Endothelial cell of umbilical vein (primary cell): ENCODE results near the gene GADD45A. TPM values are rescaled to one million over a fixed set of nuclear protein-coding genes. Genes with fewer than 3 reads are reported as not detected.

ENCODE experiments used
- BruUV-seq: library from RNA; stranded (reverse); fragments of 400-500 nt; replicated peaks from 2 replicates; lab custom pipeline; 2021; lab: Mats Ljungman, UMichigan
- CTCF ChIA-PET: fragments of 300-600, 350-600 bp; sonication (Branson Sonifier 250); formaldehyde crosslinking; loops from one replicate; lab custom pipeline; 2021; ENCODE audit warnings: antibody characterized with exemption, inconsistent platforms; lab: Charles Lee
- POLR2A ChIA-PET: fragments of 300-600, 350-600 bp; sonication (Branson Sonifier 250); formaldehyde crosslinking; loops from one replicate; lab custom pipeline; 2021; ENCODE audit warnings: antibody characterized with exemption, inconsistent platforms; lab: Charles Lee
- DNase-seq: peaks from one replicate; pipeline ENCODE4 v3.0.0-alpha.2; 2011; ENCODE audit warnings: low read depth, low spot score
- FAIRE-seq: peaks from 2 replicates; lab custom pipeline; 2011; peaks lifted over from hg19 to GRCh38; lab: Jason Lieb, UNC
- H2AFZ ChIP-seq: 2 replicates; pipeline ENCODE4 v1.6.0; 2012; ENCODE audit warnings: low read depth, low read length, control low read depth, inconsistent platforms
- H3K27ac ChIP-seq: 2 replicates; pipeline ENCODE4 v1.5.1; 2011; ENCODE audit warnings: low read depth, mild to moderate bottlenecking, control low read depth, low read length, moderate library complexity; ENCODE audit not compliant: insufficient read depth
- H3K27me3 ChIP-seq, 2 experiments: 2 replicates each; pipeline versions ENCODE4 v1.6.0 to v1.6.1; 2011; ENCODE audit warnings: low read length in 2 of 2, mixed read lengths in 1 of 2; ENCODE audit not compliant: control insufficient read depth in 2 of 2, insufficient read depth in 2 of 2
- H3K36me3 ChIP-seq, 2 experiments: 2 replicates in 1 of 2; 3 replicates in 1 of 2; pipeline ENCODE4 v1.5.1; 2011; ENCODE audit warnings: low read length in 2 of 2, mild to moderate bottlenecking in 1 of 2, moderate library complexity in 1 of 2; ENCODE audit not compliant: control insufficient read depth in 2 of 2, insufficient read depth in 2 of 2; ENCODE audit errors: extremely low read depth in 1 of 2
- H3K4me1 ChIP-seq: 3 replicates; pipeline ENCODE4 v1.5.1; 2011; ENCODE audit warnings: mild to moderate bottlenecking, low read length; ENCODE audit not compliant: control insufficient read depth, insufficient read depth; ENCODE audit errors: extremely low read depth
- H3K4me2 ChIP-seq: 2 replicates; pipeline ENCODE4 v1.6.1; 2011; ENCODE audit warnings: low read length, control low read depth, mixed read lengths; ENCODE audit not compliant: insufficient read depth
- H3K4me3 ChIP-seq, 3 experiments: fragments of 200-600 bp in 1 of 3; sonication (generic), shearing (Covaris generic) in 1 of 3; replicated peaks in 1 of 3; 2 replicates each; pipeline ENCODE4 v1.5.1; 2011 to 2016; ENCODE audit warnings: control low read depth in 3 of 3, low read length in 3 of 3, mild to moderate bottlenecking in 2 of 3, inconsistent platforms in 1 of 3, low read depth in 1 of 3, moderate library complexity in 1 of 3; ENCODE audit not compliant: insufficient read depth in 1 of 3
- H3K79me2 ChIP-seq: 2 replicates; pipeline ENCODE4 v1.6.0; 2012; ENCODE audit warnings: low read length, inconsistent platforms; ENCODE audit not compliant: control insufficient read depth, insufficient read depth
- H3K9ac ChIP-seq: replicated peaks from 2 replicates; pipeline ENCODE3; 2011; ENCODE audit warnings: low read length, control low read depth; ENCODE audit not compliant: insufficient read depth; ENCODE audit errors: extremely low read depth
- H3K9me1 ChIP-seq: replicated peaks from 3 replicates; pipeline ENCODE4 v1.6.0; 2011; ENCODE audit warnings: mild to moderate bottlenecking, low read length; ENCODE audit not compliant: control insufficient read depth, insufficient read depth; ENCODE audit errors: extremely low read depth
- H3K9me3 ChIP-seq: replicated peaks from 2 replicates; pipeline ENCODE4 v1.5.1; 2012; ENCODE audit warnings: low read length, inconsistent platforms; ENCODE audit not compliant: control insufficient read depth, insufficient read depth
- H4K20me1 ChIP-seq: replicated peaks from 2 replicates; pipeline ENCODE3; 2011; ENCODE audit warnings: mild to moderate bottlenecking, low read length; ENCODE audit not compliant: control insufficient read depth, insufficient read depth; ENCODE audit errors: extremely low read depth
- CTCF ChIP-seq, 2 donors: IDR thresholded peaks; 1 replicate in 1 of 2; 2 replicates in 1 of 2; pipeline ENCODE4 v1.5.1; 2011; ENCODE audit warnings: low read length in 2 of 2, mild to moderate bottlenecking in 2 of 2, moderate library complexity in 2 of 2, control low read depth in 1 of 2, inconsistent platforms in 1 of 2, low read depth in 1 of 2; ENCODE audit not compliant: insufficient read depth in 1 of 2; ENCODE audit errors: extremely low read depth in 1 of 2
- EZH2 ChIP-seq: IDR thresholded peaks from 2 replicates; pipeline ENCODE4 v1.6.1; 2012; ENCODE audit warnings: borderline replicate concordance, low read depth, mild to moderate bottlenecking, moderate library complexity, low read length, inconsistent platforms; ENCODE audit not compliant: severe bottlenecking
- FOS ChIP-seq: IDR thresholded peaks from 2 replicates; pipeline ENCODE4 v1.6.1; 2011; ENCODE audit warnings: mild to moderate bottlenecking, low read length, moderate library complexity, borderline replicate concordance; ENCODE audit not compliant: insufficient read depth
- GATA2 ChIP-seq: IDR thresholded peaks from 2 replicates; pipeline ENCODE4 v1.7.0; 2011; ENCODE audit warnings: low read depth, mild to moderate bottlenecking, moderate library complexity, mixed read lengths, low read length; ENCODE audit not compliant: insufficient read length, insufficient read depth
- JUN ChIP-seq: IDR thresholded peaks from 2 replicates; pipeline ENCODE4 v1.6.1; 2011; ENCODE audit warnings: borderline replicate concordance, low read depth; ENCODE audit not compliant: insufficient read length, insufficient read depth
- MAX ChIP-seq: IDR thresholded peaks from 2 replicates; pipeline ENCODE4 v1.6.1; 2011; ENCODE audit not compliant: insufficient read depth, insufficient read length
- MYC ChIP-seq: IDR thresholded peaks from one replicate; pipeline ENCODE4 v1.6.1; 2011; ENCODE audit warnings: mild to moderate bottlenecking, low read depth, low read length
- POLR2A ChIP-seq: IDR thresholded peaks from 2 replicates; pipeline ENCODE4 v1.6.1; 2012; ENCODE audit warnings: low read depth, mild to moderate bottlenecking, control low read depth, low read length
- POLR2AphosphoS5 ChIP-seq: IDR thresholded peaks from 2 replicates; pipeline ENCODE4 v1.6.1; 2012; ENCODE audit warnings: low read depth, mild to moderate bottlenecking, control low read depth, low read length, moderate library complexity; ENCODE audit not compliant: insufficient read depth
- dilution Hi-C: fragments of 300-500 bp; cut with MboI; formaldehyde crosslinking; loops from one replicate; pipeline ENCODE4 v1.15.0; 2019; ENCODE audit warnings: low sequenced_read_pairs; ENCODE audit not compliant: extremely low pct_ligation_motif_present
- intact Hi-C: fragments of 100-400 bp; cut with micrococcal nuclease; formaldehyde crosslinking; loops from one replicate; pipeline ENCODE4 v1.10.0; 2022
- polyA plus RNA-seq, 4 experiments: library from polyadenylated mRNA; depleted of rRNA in 3 of 4; stranded (reverse) in 3 of 4; unstranded in 1 of 4; fragments of >200 nt; gene quantifications; 2 replicates each; pipeline versions ENCODE4 v1.2.1 to v1.2.3, GENCODE V29; 2011 to 2012; ENCODE audit warnings: missing spikeins in 1 of 4
- total RNA-seq: library from RNA; stranded (reverse); gene quantifications from 2 replicates; pipeline ENCODE4 v1.2.3, GENCODE V29; 2021

Gene GADD45A
- total and polyA plus RNA-seq, 2 donors (not counting 3 experiments of a cell fraction or from before 2014, with no cell fraction given): 77.4 to 87.6 TPM

GRCh38 chr1:67651031-67651430 is 34.0 kb upstream of the GADD45A start:
- Histone ChIP-seq H3K27ac (no peak overlapping the region), H2AFZ (no peak overlapping the region), H4K20me1 (no peaks in the 10 kb centered on the region), H3K9ac (no peak overlapping the region), H3K9me3 (peaks cover 2% of the 10 kb centered on the region), H3K27me3 (no peaks in the 10 kb centered on the region), H3K4me1 (no peaks in the 10 kb centered on the region), H3K36me3 (no peaks in the 10 kb centered on the region), H3K9me1 (no peaks in the 10 kb centered on the region), H3K79me2 (no peaks in the 10 kb centered on the region), H3K4me2 (no peak overlapping the region), H3K4me3 (no peak overlapping the region)
- BruUV-seq: no TSS peak
- dilution Hi-C loops (no loop called here), intact Hi-C loops (no loop called here)
- ChIA-PET POLR2A (no interaction called here), CTCF (interaction anchor here (1.4 kb wide), 1 partner anchor 113 kb away, joined by 3 read pairs; no protein-coding TSS in a partner anchor)
- TF ChIP-seq POLR2AphosphoS5 (no peak), JUN (no peak), CTCF (IDR thresholded peaks at IDR 0.05; ENCODE audit: extremely low read depth in 1 of 2, insufficient read depth in 1 of 2, low read depth in 1 of 2, low read length in 2 of 2) (no peak), GATA2 (no peak), EZH2 (no peak), MYC (no peak), POLR2A (no peak), MAX (no peak), FOS (no peak)
- FAIRE-seq (no peak), DNase-seq (no peak)
